Body of pancreas (tissue), 4 donors: ENCODE results near the gene TMEM242.

Experiments used
- CTCF ChIP-seq, 7 experiments: fragments of 450-650 bp in 4 of 7; fragments of 200-600 bp in 3 of 7; sonication (generic) in 3 of 7; IDR thresholded peaks; one replicate each; pipeline ENCODE4 v1.5.1; 2016 to 2019; ENCODE audit warnings: antibody characterized with exemption in 7 of 7
- POLR2A ChIP-seq, 3 donors: fragments of 450-650 bp; IDR thresholded peaks; one replicate each; pipeline ENCODE4 v1.6.1; 2016; ENCODE audit warnings: antibody characterized with exemption in 3 of 3, mild to moderate bottlenecking in 2 of 3

- TF ChIP-seq POLR2A (IDR thresholded peaks at IDR 0.05) (no peak), CTCF (IDR thresholded peaks at IDR 0.05) (no peak)
Observed at GRCh38 chr6:157242791-157243190, 80.5 kb downstream of the TMEM242 start.
